NOMO-1 treated with dmso at 0.1 percent for 144 hours (cell line): ENCODE measurements around the gene PDC.
"Not testable (repeated sequence)": the region's sequence is repeated elsewhere in the genome, so short reads cannot be mapped to it uniquely, and the experiment has no call there.

Experiments used
- DNase-seq: peaks from one replicate; lab custom pipeline; 2025; ENCODE audit not compliant: unreplicated experiment; lab: John Stamatoyannopoulos, UW

PDC gene

GRCh38 chr1:186473047-186473446, 12.1 kb upstream of the PDC start:
- no peak for DNase-seq

GRCh38 chr1:186465946-186466345, 5.0 kb upstream of the PDC start:
- DNase-seq = no peak

GRCh38 chr1:186465491-186465890, 4.6 kb upstream of the PDC start:
- DNase-seq = not testable (repeated sequence)

- no peak for DNase-seq
These were observed 3.0 kb upstream of the PDC start for GRCh38 chr1:186463926-186464325.

GRCh38 chr1:186463511-186463910, 2.6 kb upstream of the PDC start:
- DNase-seq = no peak

GRCh38 chr1:186459161-186459560, 1.8 kb downstream of the PDC start:
- DNase-seq = not testable (repeated sequence)

GRCh38 chr1:186456729-186457255, 4.1 kb downstream of the PDC start:
- DNase-seq = no peak

GRCh38 chr1:186454981-186455380, 5.9 kb downstream of the PDC start:
- DNase-seq = peak; percentile 44

- no peak for DNase-seq
These were observed 14.8 kb downstream of the PDC start for GRCh38 chr1:186446152-186446551.

- DNase-seq = no peak
These were observed 17.3 kb downstream of the PDC start for GRCh38 chr1:186443638-186444037.

- DNase-seq = peak; percentile 41
These were observed 18.1 kb downstream of the PDC start for GRCh38 chr1:186442651-186443375.

GRCh38 chr1:186440584-186440983, 20.3 kb downstream of the PDC start:
- DNase-seq = no peak

GRCh38 chr1:186438567-186438966, 22.3 kb downstream of the PDC start:
- DNase-seq = no peak

- DNase-seq = no peak
These were observed 25.6 kb downstream of the PDC start for GRCh38 chr1:186435336-186435735.

- no peak for DNase-seq
These were observed 31.9 kb downstream of the PDC start for GRCh38 chr1:186429017-186429416.

GRCh38 chr1:186426118-186426517, 34.8 kb downstream of the PDC start:
- DNase-seq = no peak

GRCh38 chr1:186424539-186424938, 36.4 kb downstream of the PDC start:
- no peak for DNase-seq

- DNase-seq = no peak
These were observed 39.5 kb downstream of the PDC start for GRCh38 chr1:186421446-186421845.

- no peak for DNase-seq
These were observed 40.0 kb downstream of the PDC start for GRCh38 chr1:186420923-186421322.

- DNase-seq = no peak
These were observed 40.6 kb downstream of the PDC start for GRCh38 chr1:186420311-186420710.

- DNase-seq = no peak
These were observed 42.4 kb downstream of the PDC start for GRCh38 chr1:186418503-186418902.

GRCh38 chr1:186413319-186413718, 47.6 kb downstream of the PDC start:
- no peak for DNase-seq

GRCh38 chr1:186409091-186409490, 51.8 kb downstream of the PDC start:
- DNase-seq = no peak
